Measurements from ENCODE around the gene BRINP3. TPM values are rescaled to one million over a fixed set of nuclear protein-coding genes. Genes with fewer than 3 reads are reported as not detected.

Gene BRINP3
- total RNA-seq, 4 donors from 2014 or later, result 14.0 to 50.0 (median 42.7) TPM

DNA sequence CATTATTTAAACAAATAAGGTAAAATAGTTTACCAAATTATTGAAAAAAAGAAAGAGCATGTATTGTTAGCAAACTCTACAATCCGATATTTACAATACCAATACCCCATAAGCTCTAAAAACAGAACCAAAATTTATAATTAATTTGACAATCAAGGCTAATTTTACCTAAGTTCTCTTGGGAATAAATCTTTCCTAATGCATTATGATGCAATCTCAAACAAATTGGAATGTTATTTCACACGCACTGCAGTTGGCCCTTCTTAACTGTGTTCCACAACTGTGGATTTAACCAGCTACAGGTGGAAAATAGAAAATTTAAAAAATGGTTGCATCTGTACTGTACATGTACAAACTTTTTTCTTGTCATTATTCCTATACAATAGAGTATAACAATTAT is 300.1 kb downstream of the BRINP3 start:
- TF ChIP-seq, protein P1, sequence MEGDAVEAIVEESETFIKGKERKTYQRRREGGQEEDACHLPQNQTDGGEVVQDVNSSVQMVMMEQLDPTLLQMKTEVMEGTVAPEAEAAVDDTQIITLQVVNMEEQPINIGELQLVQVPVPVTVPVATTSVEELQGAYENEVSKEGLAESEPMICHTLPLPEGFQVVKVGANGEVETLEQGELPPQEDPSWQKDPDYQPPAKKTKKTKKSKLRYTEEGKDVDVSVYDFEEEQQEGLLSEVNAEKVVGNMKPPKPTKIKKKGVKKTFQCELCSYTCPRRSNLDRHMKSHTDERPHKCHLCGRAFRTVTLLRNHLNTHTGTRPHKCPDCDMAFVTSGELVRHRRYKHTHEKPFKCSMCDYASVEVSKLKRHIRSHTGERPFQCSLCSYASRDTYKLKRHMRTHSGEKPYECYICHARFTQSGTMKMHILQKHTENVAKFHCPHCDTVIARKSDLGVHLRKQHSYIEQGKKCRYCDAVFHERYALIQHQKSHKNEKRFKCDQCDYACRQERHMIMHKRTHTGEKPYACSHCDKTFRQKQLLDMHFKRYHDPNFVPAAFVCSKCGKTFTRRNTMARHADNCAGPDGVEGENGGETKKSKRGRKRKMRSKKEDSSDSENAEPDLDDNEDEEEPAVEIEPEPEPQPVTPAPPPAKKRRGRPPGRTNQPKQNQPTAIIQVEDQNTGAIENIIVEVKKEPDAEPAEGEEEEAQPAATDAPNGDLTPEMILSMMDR (IDR thresholded peaks at IDR 0.05), result no peak
- TF ChIP-seq POLR2A (IDR thresholded peaks at IDR 0.05), result no peak
- Histone ChIP-seq H3K27me3 (no peaks in the 10 kb centered on the region), H3K36me3 (no peaks in the 10 kb centered on the region), H3K27ac (no peak overlapping the region), H3K4me3 (no peak overlapping the region), H3K9me3 (no peaks in the 10 kb centered on the region), H3K4me1 (no peaks in the 10 kb centered on the region)
- DNase-seq, result no peak

DNA sequence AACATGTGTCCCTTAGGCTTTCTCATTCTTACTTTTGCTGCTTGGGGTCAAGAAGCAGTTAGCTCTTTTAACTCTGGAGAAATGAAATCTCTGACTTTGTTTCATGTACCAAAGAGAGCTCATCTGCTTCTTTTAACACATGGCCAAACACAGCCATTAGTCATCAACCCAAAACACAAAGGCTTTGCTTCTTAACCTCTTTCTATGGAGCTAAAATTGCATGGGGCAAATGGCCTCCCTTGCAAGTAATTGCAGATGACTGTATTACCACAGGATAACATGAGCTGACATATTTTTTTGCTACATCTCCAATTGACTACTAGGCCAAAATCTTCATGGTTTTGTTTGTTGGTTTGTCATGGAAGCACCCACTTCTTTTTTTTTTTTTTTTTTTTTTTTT is 300.9 kb downstream of the BRINP3 start:
- no peak overlapping the region for H3K27ac ChIP-seq
- no peaks in the 10 kb centered on the region for H3K9me3 ChIP-seq
- no peak for TF ChIP-seq POLR2A (IDR thresholded peaks at IDR 0.05)
- TF ChIP-seq, protein P1 (IDR thresholded peaks at IDR 0.05), result no peak
- no peak for DNase-seq
- H3K4me1 ChIP-seq, result no peaks in the 10 kb centered on the region
- no peaks in the 10 kb centered on the region for H3K27me3 ChIP-seq
- no peak overlapping the region for H3K4me3 ChIP-seq
- no peaks in the 10 kb centered on the region for H3K36me3 ChIP-seq

DNA sequence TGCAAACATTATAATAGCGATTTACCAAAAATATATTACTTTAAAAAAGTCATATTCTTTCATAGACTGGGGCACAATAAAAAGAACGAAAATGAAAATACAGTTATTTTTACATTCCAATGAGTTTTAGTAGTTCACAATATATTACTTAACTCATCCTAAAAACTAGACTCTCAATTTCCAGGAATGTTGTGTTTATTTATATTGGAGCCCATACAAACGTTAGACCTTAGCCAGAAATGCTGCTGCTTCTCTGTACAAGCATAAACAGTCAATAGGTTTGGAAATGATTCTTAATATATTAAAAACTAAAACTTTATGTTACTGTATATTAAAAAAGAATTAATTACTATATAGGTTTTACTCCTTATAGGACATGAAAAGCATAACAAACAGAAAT is 302.3 kb downstream of the BRINP3 start:
- TF ChIP-seq, protein P1 (IDR thresholded peaks at IDR 0.05), result no peak
- no peak for TF ChIP-seq POLR2A (IDR thresholded peaks at IDR 0.05)
- DNase-seq, result no peak
- H3K36me3 ChIP-seq, result no peaks in the 10 kb centered on the region
- no peaks in the 10 kb centered on the region for H3K4me1 ChIP-seq
- H3K27ac ChIP-seq, result no peak overlapping the region
- no peak overlapping the region for H3K4me3 ChIP-seq
- H3K9me3 ChIP-seq, result no peaks in the 10 kb centered on the region
- H3K27me3 ChIP-seq, result no peaks in the 10 kb centered on the region

- TF ChIP-seq, protein P1 (IDR thresholded peaks at IDR 0.05), result no peak
- TF ChIP-seq POLR2A (IDR thresholded peaks at IDR 0.05), result no peak
- no peak for DNase-seq
- Histone ChIP-seq H3K4me3 (no peak overlapping the region), H3K36me3 (no peaks in the 10 kb centered on the region), H3K4me1 (no peaks in the 10 kb centered on the region), H3K27me3 (no peaks in the 10 kb centered on the region), H3K27ac (no peak overlapping the region), H3K9me3 (no peaks in the 10 kb centered on the region)
Observed at GRCh38 chr1:190172651-190173430, 304.8 kb downstream of the BRINP3 start.

GRCh38 chr1:190170321-190170720 is 307.3 kb downstream of the BRINP3 start:
- no peaks in the 10 kb centered on the region for H3K36me3 ChIP-seq
- no peak overlapping the region for H3K4me3 ChIP-seq
- H3K4me1 ChIP-seq, result no peaks in the 10 kb centered on the region
- H3K27me3 ChIP-seq, result no peaks in the 10 kb centered on the region
- no peak for DNase-seq
- TF ChIP-seq, protein P1 (IDR thresholded peaks at IDR 0.05), result no peak
- TF ChIP-seq POLR2A (IDR thresholded peaks at IDR 0.05), result no peak
- no peak overlapping the region for H3K27ac ChIP-seq
- H3K9me3 ChIP-seq, result no peaks in the 10 kb centered on the region

Measured in Peyer's patch (tissue), 4 donors.